Caco-2 (cell line): ENCODE results near the gene ALDH1A2. TPM values are rescaled to one million over a fixed set of nuclear protein-coding genes. Genes with fewer than 3 reads are reported as not detected.
"Not testable (repeated sequence)": the region's sequence is repeated elsewhere in the genome, so short reads cannot be mapped to it uniquely, and the experiment has no call there.

ENCODE experiments used
- BruUV-seq: library from RNA; stranded (reverse); fragments of 400-500 nt; replicated peaks from 2 replicates; lab custom pipeline; 2021; lab: Mats Ljungman, UMichigan
- CTCF ChIA-PET: fragments of 300-600 bp; sonication (Branson Sonifier 250); formaldehyde crosslinking; loops from one replicate; lab custom pipeline; 2022; ENCODE audit warnings: antibody characterized with exemption; lab: Charles Lee
- POLR2A ChIA-PET: fragments of 300-600 bp; sonication (Branson Sonifier 250); formaldehyde crosslinking; loops from one replicate; lab custom pipeline; 2022; ENCODE audit warnings: antibody characterized with exemption; lab: Charles Lee
- DNase-seq, 2 experiments: peaks; one replicate each; pipeline versions ENCODE4 v3.0.0 to v3.0.0-alpha.2; 2020 to 2022
- H3K27me3 ChIP-seq: replicated peaks from 2 replicates; pipeline ENCODE4 v1.6.0; 2011; ENCODE audit warnings: low read length; ENCODE audit not compliant: control insufficient read depth, insufficient read depth
- H3K36me3 ChIP-seq: 2 replicates; pipeline ENCODE4 v1.5.1; 2011; ENCODE audit warnings: low read length; ENCODE audit not compliant: control insufficient read depth, insufficient read depth
- H3K4me1 ChIP-seq: fragments of 250-450 bp; sonication (Bioruptor Pico); 2 replicates; pipeline ENCODE4 v1.5.1; 2020; ENCODE audit warnings: mild to moderate bottlenecking
- H3K4me3 ChIP-seq: 2 replicates; pipeline ENCODE4 v1.5.1; 2011; ENCODE audit warnings: low read depth, mild to moderate bottlenecking, control low read depth, low read length
- H3K9me3 ChIP-seq: fragments of 250-450 bp; sonication (Bioruptor Pico); 2 replicates; pipeline ENCODE4 v1.5.1; 2020; ENCODE audit warnings: mild to moderate bottlenecking, moderate library complexity
- H3K27ac Mint-ChIP-seq: one replicate; pipeline ENCODE4 v1.8.0; 2022; ENCODE audit warnings: mixed read lengths; ENCODE audit not compliant: unreplicated experiment
- H3K27me3 Mint-ChIP-seq: one replicate; pipeline ENCODE4 v1.8.0; 2022; ENCODE audit warnings: mixed read lengths; ENCODE audit not compliant: insufficient read depth, unreplicated experiment
- H3K36me3 Mint-ChIP-seq: one replicate; pipeline ENCODE4 v1.8.0; 2022; ENCODE audit warnings: mild to moderate bottlenecking, mixed read lengths; ENCODE audit not compliant: insufficient read depth, unreplicated experiment
- H3K4me1 Mint-ChIP-seq: one replicate; pipeline ENCODE4 v1.8.0; 2022; ENCODE audit warnings: low read depth, mixed read lengths; ENCODE audit not compliant: unreplicated experiment
- H3K4me3 Mint-ChIP-seq: one replicate; pipeline ENCODE4 v1.8.0; 2022; ENCODE audit warnings: mild to moderate bottlenecking, moderate library complexity, mixed read lengths; ENCODE audit not compliant: unreplicated experiment
- H3K9me3 Mint-ChIP-seq: one replicate; pipeline ENCODE4 v1.8.0; 2022; ENCODE audit warnings: mixed read lengths; ENCODE audit not compliant: unreplicated experiment
- intact Hi-C: fragments of 100-400 bp; cut with micrococcal nuclease; formaldehyde crosslinking; loops from one replicate; pipeline ENCODE4 v1.10.0; 2022; ENCODE audit not compliant: unreplicated experiment
- total RNA-seq: library from RNA; stranded (reverse); gene quantifications from 2 replicates; pipeline ENCODE4 v1.2.3, GENCODE V29; 2022
- TF ChIP-seq, protein P1 (sequence below), 2 experiments: fragments of 200-600 bp in 1 of 2; IDR thresholded peaks; 1 replicate in 1 of 2; 2 replicates in 1 of 2; pipeline versions ENCODE4 v1.5.1 to v1.8.0; 2011 to 2022; ENCODE audit warnings: antibody characterized with exemption in 1 of 2, control low read depth in 1 of 2, inconsistent platforms in 1 of 2, low read depth in 1 of 2, low read length in 1 of 2, mild to moderate bottlenecking in 1 of 2, moderate library complexity in 1 of 2; ENCODE audit not compliant: insufficient read depth in 1 of 2, severe bottlenecking in 1 of 2, unreplicated experiment in 1 of 2

The ALDH1A2 gene
- total RNA-seq, 1 experiment from 2014 or later: 0.61 TPM

- H3K4me1 ChIP-seq: no peaks in the 10 kb centered on the region
- H3K4me3 ChIP-seq: no peak overlapping the region
- ChIA-PET POLR2A (no interaction called here), CTCF (no interaction called here)
- H3K9me3 Mint-ChIP-seq: no peaks in the 10 kb centered on the region
- H3K4me1 Mint-ChIP-seq: no peaks in the 10 kb centered on the region
- no peak for DNase-seq
- TF ChIP-seq, protein P1, sequence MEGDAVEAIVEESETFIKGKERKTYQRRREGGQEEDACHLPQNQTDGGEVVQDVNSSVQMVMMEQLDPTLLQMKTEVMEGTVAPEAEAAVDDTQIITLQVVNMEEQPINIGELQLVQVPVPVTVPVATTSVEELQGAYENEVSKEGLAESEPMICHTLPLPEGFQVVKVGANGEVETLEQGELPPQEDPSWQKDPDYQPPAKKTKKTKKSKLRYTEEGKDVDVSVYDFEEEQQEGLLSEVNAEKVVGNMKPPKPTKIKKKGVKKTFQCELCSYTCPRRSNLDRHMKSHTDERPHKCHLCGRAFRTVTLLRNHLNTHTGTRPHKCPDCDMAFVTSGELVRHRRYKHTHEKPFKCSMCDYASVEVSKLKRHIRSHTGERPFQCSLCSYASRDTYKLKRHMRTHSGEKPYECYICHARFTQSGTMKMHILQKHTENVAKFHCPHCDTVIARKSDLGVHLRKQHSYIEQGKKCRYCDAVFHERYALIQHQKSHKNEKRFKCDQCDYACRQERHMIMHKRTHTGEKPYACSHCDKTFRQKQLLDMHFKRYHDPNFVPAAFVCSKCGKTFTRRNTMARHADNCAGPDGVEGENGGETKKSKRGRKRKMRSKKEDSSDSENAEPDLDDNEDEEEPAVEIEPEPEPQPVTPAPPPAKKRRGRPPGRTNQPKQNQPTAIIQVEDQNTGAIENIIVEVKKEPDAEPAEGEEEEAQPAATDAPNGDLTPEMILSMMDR (IDR thresholded peaks at IDR 0.05; ENCODE audit: insufficient read depth in 1 of 2, low read depth in 1 of 2, low read length in 1 of 2, severe bottlenecking in 1 of 2, unreplicated experiment in 1 of 2): no peak
- no peaks in the 10 kb centered on the region for H3K36me3 ChIP-seq
- H3K27me3 ChIP-seq: no peaks in the 10 kb centered on the region
- no peaks in the 10 kb centered on the region for H3K36me3 Mint-ChIP-seq
- no peaks in the 10 kb centered on the region for H3K9me3 ChIP-seq
- no peak overlapping the region for H3K27ac Mint-ChIP-seq
- no peak overlapping the region for H3K4me3 Mint-ChIP-seq
- intact Hi-C loops: no loop called here
- H3K27me3 Mint-ChIP-seq: peaks cover 13% of the 10 kb centered on the region
- no TSS peak for BruUV-seq
Observed at GRCh38 chr15:58047149-58047548, 18.4 kb downstream of the ALDH1A2 start.

GRCh38 chr15:58046467-58046866 lies 19.0 kb downstream of the ALDH1A2 start:
- no peak for DNase-seq
- intact Hi-C loops: no loop called here
- no peak overlapping the region for H3K4me3 ChIP-seq
- Mint-ChIP-seq H3K4me3 (no peak overlapping the region), H3K27me3 (peaks cover 17% of the 10 kb centered on the region), H3K27ac (no peak overlapping the region), H3K36me3 (no peaks in the 10 kb centered on the region), H3K9me3 (no peaks in the 10 kb centered on the region), H3K4me1 (no peaks in the 10 kb centered on the region)
- no peaks in the 10 kb centered on the region for H3K27me3 ChIP-seq
- no TSS peak for BruUV-seq
- no peaks in the 10 kb centered on the region for H3K36me3 ChIP-seq
- ChIA-PET CTCF (interaction anchor here (0.8 kb wide), 1 partner anchor 20 kb away, joined by 3 read pairs; no protein-coding TSS in a partner anchor), POLR2A (no interaction called here)
- H3K9me3 ChIP-seq: no peaks in the 10 kb centered on the region
- TF ChIP-seq, protein P1 (IDR thresholded peaks at IDR 0.05; ENCODE audit: insufficient read depth in 1 of 2, low read depth in 1 of 2, low read length in 1 of 2, severe bottlenecking in 1 of 2, unreplicated experiment in 1 of 2): no peak
- H3K4me1 ChIP-seq: no peaks in the 10 kb centered on the region

DNA sequence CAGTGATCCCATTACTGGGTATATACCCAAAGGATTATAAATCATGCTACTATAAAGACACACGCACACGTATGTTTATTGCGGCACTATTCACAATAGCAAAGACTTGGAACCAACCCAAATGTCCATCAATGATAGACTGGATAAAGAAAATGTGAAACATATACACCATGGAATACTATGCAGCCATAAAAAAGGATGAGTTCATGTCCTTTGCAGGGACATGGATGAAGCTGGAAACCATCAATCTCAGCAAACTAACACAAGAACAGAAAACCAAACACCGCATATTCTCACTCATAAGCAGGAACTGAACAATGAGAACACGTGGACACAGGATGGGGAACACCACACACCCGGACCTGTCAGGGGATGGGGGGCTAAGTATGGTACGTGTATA lies 20.1 kb downstream of the ALDH1A2 start:
- intact Hi-C loops, H3K36me3 Mint-ChIP-seq, H3K4me1 Mint-ChIP-seq, POLR2A ChIA-PET, H3K9me3 ChIP-seq, H3K4me1 ChIP-seq, H3K27ac Mint-ChIP-seq, DNase-seq, CTCF ChIA-PET, H3K4me3 ChIP-seq, BruUV-seq, H3K36me3 ChIP-seq, H3K9me3 Mint-ChIP-seq, H3K27me3 ChIP-seq, H3K4me3 Mint-ChIP-seq: not testable (repeated sequence)
- peaks cover 21% of the 10 kb centered on the region for H3K27me3 Mint-ChIP-seq

DNA sequence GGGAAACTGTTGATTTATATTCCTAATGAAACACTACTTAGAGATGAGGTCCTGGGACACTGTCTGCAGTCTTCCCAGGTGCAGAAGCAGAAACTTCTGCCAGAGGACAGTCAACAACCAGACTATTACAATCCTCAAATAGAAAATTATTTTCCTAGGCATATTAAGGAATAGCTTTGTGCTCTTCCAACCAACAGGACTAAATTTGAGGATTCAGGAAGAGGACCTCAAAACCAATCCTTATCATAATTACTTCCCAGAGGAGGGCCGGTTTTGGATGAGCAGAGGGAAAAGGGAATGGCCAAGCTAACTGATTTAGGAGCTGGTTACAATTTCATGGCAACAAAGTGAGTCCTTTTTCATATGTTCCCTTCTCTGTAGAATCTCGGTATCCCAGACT lies 21.0 kb downstream of the ALDH1A2 start:
- Histone ChIP-seq H3K9me3 (no peaks in the 10 kb centered on the region), H3K4me1 (no peaks in the 10 kb centered on the region; the same call in 1 of the 2 replicates), H3K27me3 (no peaks in the 10 kb centered on the region), H3K36me3 (no peaks in the 10 kb centered on the region), H3K4me3 (no peak overlapping the region)
- H3K9me3 Mint-ChIP-seq: no peaks in the 10 kb centered on the region
- no peaks in the 10 kb centered on the region for H3K36me3 Mint-ChIP-seq
- H3K27me3 Mint-ChIP-seq: peaks cover 18% of the 10 kb centered on the region
- H3K27ac Mint-ChIP-seq: no peak overlapping the region
- TF ChIP-seq, protein P1 (IDR thresholded peaks at IDR 0.05; ENCODE audit: insufficient read depth in 1 of 2, low read depth in 1 of 2, low read length in 1 of 2, severe bottlenecking in 1 of 2, unreplicated experiment in 1 of 2): no peak
- POLR2A ChIA-PET: no interaction called here
- BruUV-seq: no TSS peak
- CTCF ChIA-PET: no interaction called here
- H3K4me1 Mint-ChIP-seq: no peaks in the 10 kb centered on the region
- intact Hi-C loops: no loop called here
- DNase-seq: no peak
- H3K4me3 Mint-ChIP-seq: no peak overlapping the region
